HCEC 1CT (cell line): ENCODE measurements around the gene SPDYE3.
"Not testable (repeated sequence)": the region's sequence is repeated elsewhere in the genome, so short reads cannot be mapped to it uniquely, and the experiment has no call there.

Source experiments
- DNase-seq: peaks from one replicate; pipeline ENCODE4 v3.0.0-alpha.2; 2017

Gene SPDYE3

DNA sequence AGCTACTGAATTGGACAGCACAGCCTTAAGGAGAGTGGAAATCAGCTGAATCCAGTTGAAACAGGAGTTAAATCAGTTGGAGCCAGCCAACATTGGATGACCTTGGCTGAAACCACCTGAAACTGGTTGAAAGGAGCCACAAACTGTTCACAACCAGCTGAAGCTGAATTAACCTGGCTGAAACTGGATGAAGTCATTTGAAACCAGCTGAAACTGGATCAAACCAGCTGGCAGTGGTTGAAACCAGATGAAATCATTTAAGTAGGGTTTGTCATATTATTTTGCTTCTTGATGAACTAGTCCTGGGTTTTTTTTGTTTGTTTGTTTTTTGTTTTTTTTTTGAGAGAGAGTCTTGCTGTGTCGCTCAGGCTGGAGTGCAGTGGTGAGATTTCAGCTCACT is 15.3 kb upstream of the SPDYE3 start:
- not testable (repeated sequence) for DNase-seq

DNA sequence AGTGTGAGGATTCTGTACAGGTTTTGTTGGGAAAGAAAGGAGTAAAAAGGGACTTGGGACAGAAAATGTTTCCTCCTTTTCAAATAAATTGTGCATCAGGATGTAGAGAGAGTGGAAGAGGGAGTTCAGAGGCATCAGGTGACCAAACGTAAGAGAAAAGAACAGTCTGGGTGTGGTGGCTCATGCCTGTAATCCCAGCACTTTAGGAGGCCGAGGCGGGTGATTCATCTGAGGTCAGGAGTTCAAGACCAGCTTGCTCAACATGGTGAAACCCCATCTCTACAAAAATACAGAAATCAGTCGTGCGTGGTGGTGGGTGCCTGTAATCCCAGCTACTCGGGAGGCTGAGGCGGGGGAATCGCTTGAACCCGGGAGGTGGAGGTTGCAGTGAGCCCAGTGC is 12.2 kb upstream of the SPDYE3 start:
- DNase-seq, result peak; percentile 59

DNA sequence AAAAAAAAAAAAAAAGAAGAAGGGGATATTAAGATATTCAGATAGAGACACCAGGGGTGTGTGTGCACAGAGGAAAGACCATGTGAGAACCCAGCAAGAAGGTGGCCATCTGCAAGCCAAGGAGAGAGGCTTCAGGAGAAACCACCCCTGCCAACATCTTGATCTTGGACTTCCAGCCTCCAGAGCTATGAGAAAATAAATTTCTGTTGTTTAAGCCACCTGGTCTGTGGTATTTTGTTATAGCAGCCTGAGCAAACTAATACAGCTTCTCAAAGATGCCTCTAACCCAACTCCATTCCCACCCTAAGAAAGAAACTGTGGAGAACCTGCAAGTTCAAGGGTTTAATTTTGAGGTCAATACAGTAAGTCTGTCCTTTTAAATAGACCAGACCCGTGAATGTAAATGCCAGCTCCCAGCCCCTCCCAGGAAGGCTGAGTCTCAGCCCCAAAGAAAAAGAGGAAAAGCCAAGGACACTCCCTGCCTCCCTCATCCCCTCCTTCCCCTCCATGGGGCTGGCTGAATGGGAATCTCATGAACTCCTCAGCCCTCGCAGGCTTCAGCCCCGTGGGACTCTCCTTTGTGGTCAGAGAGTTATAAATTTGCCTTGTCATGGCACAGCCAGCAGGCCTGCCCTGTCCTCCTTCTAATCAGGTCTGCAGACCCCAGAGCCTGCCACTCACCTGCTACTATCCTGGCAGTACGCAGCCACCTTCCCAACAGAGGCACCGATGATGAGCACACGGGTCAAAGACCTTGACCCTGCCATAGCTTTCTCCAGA is 9.5 kb upstream of the SPDYE3 start:
- DNase-seq, result not testable (repeated sequence)

DNA sequence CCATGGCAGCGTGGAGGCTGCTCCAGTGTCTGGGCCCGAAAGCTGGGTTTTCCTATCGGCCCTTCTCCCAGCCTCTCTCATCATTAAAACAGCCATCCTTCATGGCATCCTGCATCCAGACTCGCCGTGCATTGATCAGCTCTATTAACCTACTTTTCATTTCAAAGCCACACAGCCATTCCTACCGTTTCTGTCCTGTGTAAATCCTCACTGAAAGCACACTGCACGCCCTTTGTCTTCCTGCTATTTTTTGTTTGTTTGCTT is 8.9 kb upstream of the SPDYE3 start:
- DNase-seq, result not testable (repeated sequence)

DNA sequence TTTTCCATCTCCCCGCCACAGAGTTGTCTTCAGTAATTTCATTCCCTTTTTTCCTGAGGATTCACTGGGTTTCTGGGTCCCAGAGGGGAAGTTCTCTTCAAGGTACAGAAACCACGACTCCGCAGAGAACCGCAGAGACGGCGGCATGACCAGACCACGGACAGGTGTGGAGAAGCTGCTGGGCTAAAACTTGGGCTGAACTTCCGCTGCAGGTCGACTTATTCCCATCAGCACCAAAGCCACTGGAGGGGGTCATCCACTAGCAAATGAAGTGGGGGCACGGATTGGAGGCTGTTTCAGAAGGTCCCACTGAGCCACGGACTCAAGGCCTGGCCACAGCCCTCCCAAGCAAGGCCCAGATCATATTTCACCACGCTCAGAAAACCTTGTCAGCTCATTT is 3.0 kb upstream of the SPDYE3 start:
- DNase-seq, result not testable (repeated sequence)

DNA sequence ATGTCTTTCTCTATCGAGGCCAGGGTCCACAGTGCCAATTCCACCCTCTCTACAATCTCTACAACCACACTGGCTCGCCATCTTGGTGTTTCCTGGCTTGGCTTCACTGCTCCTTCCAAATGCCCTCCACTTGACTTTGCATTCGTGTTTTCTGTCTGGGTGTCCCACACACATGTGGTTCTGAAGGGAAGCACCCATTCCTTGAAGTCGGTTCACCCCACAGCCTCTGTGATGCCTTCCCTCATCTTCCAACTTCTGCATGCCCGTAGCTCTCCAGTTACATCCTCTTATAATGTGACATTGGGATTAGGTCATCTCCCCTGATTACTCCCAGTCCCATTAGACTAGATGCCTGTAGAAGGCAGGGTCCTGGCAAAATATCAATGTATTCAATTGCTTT is 10.8 kb downstream of the SPDYE3 start:
- DNase-seq, result not testable (repeated sequence)

DNA sequence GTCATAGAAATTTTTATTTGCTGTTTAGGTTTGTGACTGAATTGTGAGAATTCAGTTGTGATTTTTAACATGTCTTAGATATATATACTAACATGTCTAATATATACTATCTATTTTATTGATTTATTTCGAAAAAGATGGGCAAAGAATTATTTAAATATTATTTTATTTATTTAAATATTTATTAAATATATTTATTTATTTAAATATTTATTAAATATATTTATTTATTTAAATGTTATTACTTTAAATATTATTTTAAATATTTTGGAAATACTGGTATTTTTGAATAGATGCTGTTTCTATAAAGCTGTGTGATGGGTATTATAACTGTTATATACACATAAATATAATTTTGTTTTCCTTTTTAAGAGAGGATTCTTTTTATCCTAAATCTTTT is 14.1 kb downstream of the SPDYE3 start:
- DNase-seq, result not testable (repeated sequence)

DNA sequence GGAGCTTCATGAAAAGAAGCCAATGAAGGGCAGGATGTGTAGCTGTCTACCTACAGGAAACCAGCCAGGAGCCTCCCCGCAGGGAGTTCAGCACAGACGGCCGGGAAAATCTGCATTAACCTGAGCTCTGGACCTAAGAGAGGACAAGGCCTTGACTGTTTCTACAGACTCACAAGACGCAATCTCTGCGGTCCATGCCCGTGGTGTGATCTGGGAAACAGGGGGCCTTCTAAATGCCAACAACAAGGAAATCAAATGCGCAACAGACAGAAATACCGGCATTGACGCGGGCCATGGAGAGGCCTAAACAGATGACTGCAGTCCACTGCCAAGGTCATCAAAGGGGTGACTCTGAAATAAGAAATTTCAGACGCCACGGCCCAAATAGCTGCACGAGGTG is 16.7 kb downstream of the SPDYE3 start:
- not testable (repeated sequence) for DNase-seq

DNA sequence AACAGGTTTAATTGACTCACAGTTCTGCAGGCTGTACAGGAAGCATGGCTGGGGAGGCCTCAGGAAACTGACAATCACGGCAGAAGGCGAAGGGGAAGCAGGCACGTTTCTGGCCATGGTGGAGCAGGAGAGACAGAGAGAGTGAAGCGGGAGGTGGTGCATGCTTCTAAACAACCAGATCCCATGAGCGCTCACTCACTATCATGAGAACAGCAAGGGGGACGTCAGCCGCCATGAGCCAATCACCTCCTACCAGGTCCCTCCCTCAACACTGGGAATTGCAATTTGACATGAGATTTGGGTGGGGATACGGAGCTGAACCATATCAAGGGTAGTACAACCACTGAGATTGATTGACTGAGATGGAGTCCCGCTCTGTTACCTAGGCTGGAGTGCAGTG is 18.2 kb downstream of the SPDYE3 start:
- not testable (repeated sequence) for DNase-seq

DNA sequence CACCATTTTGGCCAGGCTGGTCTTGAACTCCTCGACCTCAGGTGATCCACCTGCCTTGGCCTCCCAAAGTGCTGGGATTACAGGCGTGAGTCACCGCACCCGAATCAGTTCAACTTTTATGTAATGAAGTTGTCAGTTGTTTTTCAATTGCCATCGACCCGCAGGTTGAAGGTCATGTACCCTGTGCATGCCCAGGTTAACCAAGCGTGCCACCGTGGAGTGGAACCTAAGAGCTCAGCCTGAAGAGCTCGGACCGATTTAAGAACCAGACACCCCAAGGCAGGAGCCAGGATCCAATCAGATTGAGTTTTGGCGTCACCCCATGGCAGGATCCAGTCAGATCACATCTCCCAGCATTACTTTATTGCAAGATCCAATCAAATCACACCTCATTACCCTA is 19.4 kb downstream of the SPDYE3 start:
- DNase-seq, result not testable (repeated sequence)

DNA sequence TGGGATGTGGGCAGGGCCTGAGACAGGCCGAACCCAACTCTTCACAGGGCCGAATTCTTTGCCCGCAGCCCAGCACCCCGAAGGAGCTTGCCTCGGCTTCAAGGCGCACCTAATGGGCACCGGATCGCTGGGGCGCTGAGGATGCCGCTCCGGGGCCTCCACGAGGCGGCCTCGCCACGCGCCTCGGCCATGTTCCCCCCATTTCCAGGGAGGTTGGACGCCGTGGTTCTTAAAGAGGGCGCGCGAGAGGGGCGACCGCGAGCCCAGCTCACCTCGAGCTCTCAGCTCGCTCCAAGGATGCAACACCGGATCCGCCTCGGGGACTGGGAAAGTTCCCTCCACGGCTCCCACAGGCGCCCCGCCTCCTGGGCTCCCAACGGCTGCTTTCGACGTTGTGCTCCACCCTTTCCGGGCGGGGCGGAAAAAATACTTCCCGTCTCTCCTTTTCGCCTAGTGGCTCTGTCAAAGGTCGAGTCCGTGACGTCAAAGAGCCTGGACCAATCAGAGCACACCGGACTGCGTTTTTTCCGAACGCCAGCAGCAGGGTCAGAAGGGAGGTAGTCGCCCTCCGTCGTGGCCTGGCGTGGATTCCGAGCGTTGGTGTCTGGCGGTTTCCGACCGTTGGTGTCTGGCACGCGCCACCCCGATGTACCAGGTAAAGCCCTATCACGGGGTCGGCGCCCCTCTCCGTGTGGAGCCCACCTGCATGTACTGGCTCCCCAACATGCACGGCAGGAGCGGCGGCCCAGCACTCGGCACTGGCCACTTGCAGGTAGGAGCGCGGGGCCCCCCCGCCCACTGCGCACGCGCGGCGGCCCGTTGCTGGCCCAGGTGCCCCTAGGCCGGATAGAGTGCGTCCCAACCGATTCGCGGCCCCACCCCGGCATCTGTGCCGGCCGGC is 28.3 kb downstream of the SPDYE3 start:
- peak; percentile 84 for DNase-seq

DNA sequence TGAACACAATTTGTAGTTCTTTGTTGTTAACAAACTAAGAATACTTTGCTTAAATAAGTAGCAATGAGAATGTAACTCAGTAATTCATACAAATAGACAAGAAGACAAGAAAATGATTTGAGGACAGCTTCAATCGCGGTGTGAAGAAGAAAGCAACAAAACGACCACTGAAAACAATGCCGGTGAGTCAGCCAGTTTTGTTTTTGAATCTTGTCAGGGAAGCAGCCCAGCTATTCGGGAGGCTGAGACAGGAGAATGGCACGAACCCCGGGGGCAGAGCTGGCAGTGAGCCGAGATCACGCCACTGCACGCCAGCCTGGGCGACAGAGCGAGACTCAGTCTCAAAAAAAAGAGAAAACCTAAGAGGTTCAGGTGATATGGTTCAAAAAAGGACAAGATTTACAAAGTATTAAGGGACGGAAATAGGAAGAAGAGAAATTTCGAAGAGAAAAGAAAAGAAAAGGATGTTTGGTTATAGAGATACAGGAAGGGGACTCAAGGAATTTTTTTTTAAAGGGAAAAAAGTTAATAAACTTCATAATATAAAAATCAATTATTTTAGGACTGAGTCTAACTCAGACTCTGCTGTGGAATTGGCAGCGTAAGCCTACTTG is 30.7 kb downstream of the SPDYE3 start:
- not testable (repeated sequence) for DNase-seq

DNA sequence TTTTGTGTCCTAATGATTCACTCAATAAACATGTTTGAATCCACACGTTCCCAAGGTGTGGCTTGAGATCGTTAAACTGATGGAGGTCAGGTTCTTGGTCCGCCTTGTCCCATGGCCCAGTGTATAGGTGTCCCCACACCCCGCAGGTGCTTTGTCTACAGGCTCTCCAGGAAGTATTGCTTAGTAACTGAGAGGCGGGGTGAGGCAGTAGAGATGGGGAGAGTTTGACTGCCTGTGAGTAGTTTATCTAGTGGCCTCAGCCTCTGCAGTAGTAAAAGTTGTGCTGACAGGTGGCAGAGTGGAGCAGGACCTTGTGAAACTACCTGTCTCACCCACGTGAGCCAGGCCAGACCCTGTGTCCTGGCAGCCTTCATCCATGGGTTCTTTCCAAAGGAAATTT is 33.8 kb downstream of the SPDYE3 start:
- DNase-seq, result not testable (repeated sequence)

DNA sequence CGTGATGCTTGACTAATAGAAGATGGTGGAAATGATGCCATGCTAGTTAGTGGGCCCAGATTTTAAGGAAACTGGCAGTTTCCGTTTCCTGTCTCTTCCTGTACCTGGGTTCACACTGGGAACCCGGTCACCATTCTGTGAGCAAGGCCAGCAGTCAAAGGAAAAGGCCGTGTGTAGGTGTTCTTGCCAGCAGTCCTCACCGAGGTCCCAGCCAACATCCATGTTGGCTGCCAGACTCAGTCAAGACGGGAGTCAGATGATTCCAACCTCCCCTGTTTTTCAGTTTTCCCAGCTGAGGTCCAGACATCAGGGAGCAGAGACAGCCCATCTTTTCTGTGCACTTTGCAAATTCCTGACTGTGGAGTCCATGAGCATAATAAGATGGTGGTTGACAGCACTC is 35.3 kb downstream of the SPDYE3 start:
- DNase-seq, result no peak

DNA sequence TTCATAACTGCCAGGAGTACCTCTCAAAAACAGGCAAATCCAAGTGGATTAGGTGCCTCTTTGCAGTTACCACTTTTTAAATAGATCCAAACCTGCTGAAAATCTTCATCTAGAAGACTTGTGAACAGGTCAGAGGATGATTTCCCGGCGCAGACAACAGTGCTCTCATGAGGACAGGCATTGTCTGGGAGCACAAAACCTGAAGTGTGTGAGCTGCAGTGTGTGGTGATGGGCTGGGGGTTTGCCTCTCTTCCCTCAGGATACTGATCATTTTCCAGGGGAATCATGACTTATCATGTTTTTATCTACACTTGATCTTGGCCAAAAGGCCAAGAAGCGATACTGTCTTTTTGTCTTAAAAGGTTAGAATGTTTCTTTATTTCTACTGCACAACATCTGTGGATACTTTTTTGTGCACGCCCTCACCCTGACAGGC is 36.6 kb downstream of the SPDYE3 start:
- DNase-seq, result not testable (repeated sequence)

DNA sequence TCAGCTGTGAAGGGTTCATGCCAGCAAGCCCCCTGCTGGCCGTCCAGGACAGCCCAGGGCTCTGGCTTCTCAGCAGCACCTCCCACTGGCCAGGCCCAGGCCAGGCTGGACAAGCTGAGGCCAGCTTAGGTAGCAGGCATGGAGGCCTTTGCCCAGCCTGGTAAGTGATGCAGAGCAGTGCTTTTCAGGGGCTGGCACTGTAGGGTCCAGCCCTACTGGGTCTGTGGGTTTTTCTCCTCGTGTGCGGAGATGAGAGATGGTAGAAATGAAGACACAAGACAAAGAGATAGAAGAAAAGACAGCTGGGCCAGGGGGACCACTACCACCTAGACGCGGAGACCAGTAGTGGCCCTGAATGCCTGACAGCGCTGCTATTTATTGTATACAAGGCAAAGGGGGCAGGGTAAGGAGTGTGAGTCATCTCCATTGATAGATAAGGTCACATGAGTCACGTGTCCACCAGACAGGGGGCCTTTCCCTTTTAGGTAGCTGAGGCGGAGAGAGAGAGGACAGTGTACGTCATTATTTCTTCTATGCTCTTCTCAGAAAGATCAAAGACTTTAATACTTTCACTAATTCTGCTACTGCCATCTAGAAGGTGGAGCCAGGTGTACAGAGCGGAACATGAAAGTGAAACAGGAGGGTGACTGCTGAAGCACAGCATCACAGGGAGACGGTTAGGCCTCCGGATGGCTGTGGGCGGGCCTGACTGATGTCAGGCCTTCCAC is 37.2 kb downstream of the SPDYE3 start:
- not testable (repeated sequence) for DNase-seq

DNA sequence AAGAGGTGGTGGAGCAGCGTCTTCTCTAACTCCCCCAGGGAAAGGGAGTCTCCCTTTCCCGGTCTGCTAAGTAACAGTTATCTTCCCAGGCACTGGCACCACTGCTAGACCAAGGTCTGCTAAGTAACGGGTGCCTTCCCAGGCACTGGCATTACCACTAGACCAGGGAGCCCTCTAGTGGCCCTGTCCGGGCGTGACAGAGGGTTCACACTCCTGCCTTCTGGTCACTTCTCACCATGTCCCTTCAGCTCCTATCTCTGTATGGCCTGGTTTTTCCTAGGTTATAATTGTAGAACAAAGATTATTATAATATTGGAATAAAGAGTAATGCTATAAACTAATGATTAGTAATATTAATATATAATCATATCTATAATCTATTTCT is 37.8 kb downstream of the SPDYE3 start:
- DNase-seq, result peak; percentile 36

DNA sequence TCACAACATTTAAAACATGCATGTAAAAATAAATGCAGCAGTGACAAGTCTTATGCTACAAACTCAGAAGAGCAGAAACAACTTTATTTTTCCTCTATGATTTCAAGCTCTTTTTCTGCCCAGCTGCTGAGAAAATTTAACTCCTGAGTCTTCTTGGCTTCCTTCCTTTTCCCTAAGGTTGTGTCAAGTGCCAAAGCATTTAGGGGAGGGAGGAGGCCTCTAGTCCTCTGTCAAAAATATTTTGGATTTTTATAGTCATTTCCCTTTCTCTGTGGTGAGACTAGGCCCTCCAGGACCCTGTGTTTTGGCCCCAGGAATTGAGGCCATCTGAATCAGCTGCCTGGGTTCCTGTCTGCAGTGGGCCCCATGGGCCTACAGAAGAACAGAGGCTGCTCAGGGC is 39.4 kb downstream of the SPDYE3 start:
- DNase-seq, result no peak

DNA sequence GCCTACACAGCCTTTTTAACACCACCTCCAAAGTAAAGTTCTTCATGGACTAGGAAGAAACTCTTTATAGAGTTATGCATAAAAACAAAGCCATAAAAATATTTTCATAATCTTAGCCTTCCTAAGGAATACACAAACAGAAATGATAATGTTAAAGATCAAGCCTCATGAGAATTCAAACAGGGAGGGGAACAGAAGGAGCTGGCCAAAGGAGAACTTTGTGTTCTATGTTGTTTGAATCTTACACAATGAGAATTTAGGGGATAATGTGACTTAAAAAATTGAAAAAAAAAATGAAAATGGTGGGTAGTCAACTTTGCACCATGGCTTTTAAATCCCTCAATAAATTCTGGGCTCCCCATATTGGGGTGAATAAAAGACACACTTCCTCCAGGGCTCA is 41.3 kb downstream of the SPDYE3 start:
- DNase-seq, result no peak

DNA sequence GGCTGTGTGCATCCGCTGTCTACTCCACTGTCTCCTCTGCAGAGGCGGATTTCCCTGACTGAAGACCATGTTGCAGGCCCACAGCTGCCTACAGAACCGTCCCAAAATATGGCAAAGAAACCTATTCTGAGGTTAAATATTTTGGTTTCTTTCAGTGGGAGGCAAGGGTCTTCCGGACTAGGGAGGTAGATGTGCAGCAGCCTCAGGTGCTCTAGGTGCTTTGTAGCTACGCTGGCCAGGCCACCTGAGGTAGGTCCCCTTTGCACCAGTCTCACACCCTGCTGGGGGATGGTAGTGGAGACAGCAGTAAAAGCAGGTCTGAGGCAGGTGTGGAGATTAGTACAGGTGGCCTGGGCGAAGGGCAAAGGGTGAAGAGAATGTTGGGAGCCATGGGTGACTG is 42.3 kb downstream of the SPDYE3 start:
- no peak for DNase-seq

DNA sequence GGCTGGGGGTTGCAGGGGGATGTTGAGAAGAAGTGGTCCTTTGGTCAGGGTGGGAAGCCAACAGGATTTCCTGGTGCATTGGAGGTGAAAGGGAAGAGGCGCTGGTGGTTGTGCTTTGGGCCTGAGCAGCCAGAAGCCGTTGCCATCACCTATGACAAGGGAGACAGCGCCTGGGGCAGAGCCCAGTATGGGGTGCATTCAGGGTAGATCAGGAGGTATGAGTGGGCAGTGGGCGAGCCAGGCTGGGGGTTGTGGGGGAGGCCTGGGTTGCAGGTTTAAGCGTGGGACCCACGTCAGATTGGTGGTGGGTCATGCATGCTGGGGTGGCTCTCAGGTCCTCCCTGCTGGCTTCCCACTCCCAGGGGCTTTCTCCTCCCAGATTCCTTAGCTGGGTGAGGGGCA is 44.2 kb downstream of the SPDYE3 start:
- DNase-seq, result no peak

DNA sequence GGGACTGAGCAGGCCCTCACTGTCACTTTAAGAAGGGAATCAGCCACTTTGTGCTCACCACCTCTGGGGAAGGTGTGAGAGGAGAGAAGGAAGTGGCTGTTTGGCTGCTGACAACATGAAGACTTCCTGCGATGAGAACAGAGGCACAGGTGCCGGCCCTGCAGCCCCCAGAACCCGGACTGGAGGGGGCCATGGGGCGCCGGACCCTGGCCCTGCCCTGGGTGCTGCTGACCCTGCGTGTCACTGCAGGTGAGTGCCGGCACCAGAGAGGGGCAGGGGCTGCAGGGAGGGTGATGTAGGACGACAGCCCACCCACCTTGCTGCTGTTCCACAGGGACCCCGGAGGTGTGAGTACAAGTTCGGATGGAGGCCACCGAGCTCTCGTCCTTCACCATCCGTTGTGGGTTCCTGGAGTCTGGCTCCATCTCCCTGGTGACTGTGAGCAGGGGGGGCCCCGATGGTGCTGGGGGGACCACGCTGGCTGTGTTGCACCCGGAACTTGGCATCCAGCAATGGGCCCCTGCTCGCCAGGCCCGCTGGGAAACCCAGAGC is 44.8 kb downstream of the SPDYE3 start:
- DNase-seq, result not testable (repeated sequence)
